Stimulated activated naive CD8-positive, alpha-beta T cell treated with anti-CD3 and anti-CD28 coated beads, Interleukin-15, amount 100 ng/mL, for 72 hours (primary cell): ENCODE data around the gene NR1H3.
A peak's percentile ranks its signal among the peaks of the same experiment; 100 is the strongest.

Experiments
- ATAC-seq: fragments of 150-1000 bp; cut with Tn5 transposase; 2 replicates; pipeline ENCODE4 v1.10.0; 2021; ENCODE audit warnings: mild to moderate bottlenecking, moderate library complexity
- DNase-seq, 2 donors: peaks; one replicate each; pipeline ENCODE4 v3.0.0; 2021 to 2022
- H3K27ac Mint-ChIP-seq, 2 donors: one replicate each; pipeline ENCODE4 v1.8.0; 2022; ENCODE audit warnings: mild to moderate bottlenecking in 2 of 2, mixed read lengths in 2 of 2, moderate library complexity in 2 of 2
- H3K27me3 Mint-ChIP-seq: one replicate; pipeline ENCODE4 v1.8.0; 2022; ENCODE audit warnings: mixed read lengths
- H3K4me1 Mint-ChIP-seq: one replicate; pipeline ENCODE4 v1.8.0; 2022; ENCODE audit warnings: mild to moderate bottlenecking, mixed read lengths
- H3K4me3 Mint-ChIP-seq, 2 donors: one replicate each; pipeline ENCODE4 v1.8.0; 2022; ENCODE audit warnings: mild to moderate bottlenecking in 2 of 2, mixed read lengths in 2 of 2, moderate library complexity in 1 of 2
- H3K9me3 Mint-ChIP-seq, 2 donors: one replicate each; pipeline ENCODE4 v1.8.0; 2022; ENCODE audit warnings: mixed read lengths in 2 of 2

Gene NR1H3

GRCh38 chr11:47235163-47235562, 22.6 kb upstream of the NR1H3 start:
- Mint-ChIP-seq H3K4me1 (peaks cover 55% of the 10 kb centered on the region), H3K4me3 (peak overlapping the region; percentile 43 to 64), H3K9me3 (no peaks in the 10 kb centered on the region), H3K27me3 (no peaks in the 10 kb centered on the region), H3K27ac (peak overlapping the region in 1 of 2 donors; percentile 92)
- ATAC-seq (peak; percentile 21), DNase-seq (no peak)

GRCh38 chr11:47236482-47236881, 21.3 kb upstream of the NR1H3 start:
- DNase-seq (no peak), ATAC-seq (no peak)
- Mint-ChIP-seq H3K4me1 (peaks cover 57% of the 10 kb centered on the region), H3K9me3 (no peaks in the 10 kb centered on the region), H3K4me3 (no peak overlapping the region), H3K27me3 (no peaks in the 10 kb centered on the region), H3K27ac (peak overlapping the region in 1 of 2 donors; percentile 69)

- H3K4me3 Mint-ChIP-seq = no peak overlapping the region
- H3K27ac Mint-ChIP-seq = peak overlapping the region in 1 of 2 donors; percentile 84
These were observed 17.9 kb upstream of the NR1H3 start for GRCh38 chr11:47239852-47240251.

GRCh38 chr11:47241841-47242301, 15.9 kb upstream of the NR1H3 start:
- Mint-ChIP-seq H3K27ac (peak overlapping the region; percentile 59 to 86), H3K4me3 (no peak overlapping the region), H3K9me3 (no peaks in the 10 kb centered on the region), H3K4me1 (peaks cover 34% of the 10 kb centered on the region), H3K27me3 (no peaks in the 10 kb centered on the region)
- DNase-seq (no peak), ATAC-seq (peak; percentile 64)

More at GRCh38 chr11:47239852-47240251, 17.9 kb upstream of the NR1H3 start:
- Mint-ChIP-seq H3K4me1 (peaks cover 49% of the 10 kb centered on the region), H3K9me3 (no peaks in the 10 kb centered on the region), H3K27me3 (no peaks in the 10 kb centered on the region)
- ATAC-seq = no peak
- DNase-seq = no peak

- DNase-seq = no peak
- Mint-ChIP-seq H3K9me3 (no peaks in the 10 kb centered on the region), H3K27me3 (no peaks in the 10 kb centered on the region), H3K4me1 (peaks cover 37% of the 10 kb centered on the region), H3K27ac (peak overlapping the region in 1 of 2 donors; percentile 86), H3K4me3 (no peak overlapping the region)
- peak; percentile 14 for ATAC-seq
These were observed 15.1 kb upstream of the NR1H3 start for GRCh38 chr11:47242596-47243192.

- DNase-seq (no peak), ATAC-seq (no peak)
- no peaks in the 10 kb centered on the region for H3K27me3 Mint-ChIP-seq
- H3K9me3 Mint-ChIP-seq = no peaks in the 10 kb centered on the region
- H3K4me1 Mint-ChIP-seq = peaks cover 38% of the 10 kb centered on the region
- H3K27ac Mint-ChIP-seq = peak overlapping the region in 1 of 2 donors; percentile 93
- H3K4me3 Mint-ChIP-seq = peak overlapping the region in 1 of 2 donors; percentile 9
These were observed 14.3 kb upstream of the NR1H3 start for GRCh38 chr11:47243454-47243853.

- Mint-ChIP-seq H3K4me1 (peaks cover 36% of the 10 kb centered on the region), H3K27me3 (no peaks in the 10 kb centered on the region), H3K9me3 (no peaks in the 10 kb centered on the region), H3K27ac (peak overlapping the region; percentile 22 to 85), H3K4me3 (no peak overlapping the region)
- DNase-seq (no peak), ATAC-seq (no peak)
These were observed 13.1 kb upstream of the NR1H3 start for GRCh38 chr11:47244448-47245350.

GRCh38 chr11:47245611-47246357, 12.0 kb upstream of the NR1H3 start:
- Mint-ChIP-seq H3K4me3 (no peak overlapping the region), H3K27ac (peak overlapping the region in 1 of 2 donors; percentile 82), H3K27me3 (no peaks in the 10 kb centered on the region), H3K4me1 (peaks cover 33% of the 10 kb centered on the region), H3K9me3 (no peaks in the 10 kb centered on the region)
- ATAC-seq (no peak), DNase-seq (no peak)

GRCh38 chr11:47247502-47247901, 10.3 kb upstream of the NR1H3 start:
- peak overlapping the region; percentile 89 to 98 for H3K4me3 Mint-ChIP-seq
- H3K27me3 Mint-ChIP-seq = no peaks in the 10 kb centered on the region
- no peaks in the 10 kb centered on the region for H3K9me3 Mint-ChIP-seq
- peaks cover 21% of the 10 kb centered on the region for H3K4me1 Mint-ChIP-seq
- no peak for ATAC-seq
- peak overlapping the region in 1 of 2 donors; percentile 63 for H3K27ac Mint-ChIP-seq
- DNase-seq = no peak

- Mint-ChIP-seq H3K4me3 (peak overlapping the region; percentile 89 to 98), H3K27me3 (no peaks in the 10 kb centered on the region), H3K9me3 (no peaks in the 10 kb centered on the region), H3K4me1 (peaks cover 21% of the 10 kb centered on the region), H3K27ac (peak overlapping the region; percentile 99)
- no peak for DNase-seq
- ATAC-seq = peak; percentile 34
These were observed 9.5 kb upstream of the NR1H3 start for GRCh38 chr11:47248304-47248663.

GRCh38 chr11:47248664-47249377, 9.0 kb upstream of the NR1H3 start, which contains the start of gene ACP2:
TSS of gene ACP2 (minus strand) at chr11:47248814. CDS start at chr11:47248789, 25 bp downstream.
- H3K9me3 Mint-ChIP-seq = no peaks in the 10 kb centered on the region
- H3K27ac Mint-ChIP-seq = peak within 1 kb of the TSS; percentile 99
- no peaks in the 10 kb centered on the region for H3K27me3 Mint-ChIP-seq
- DNase-seq (peak; percentile 90), ATAC-seq (peak; percentile 97)
- peak within 1 kb of the TSS; percentile 89 to 98 for H3K4me3 Mint-ChIP-seq
- peaks cover 22% of the 10 kb centered on the region for H3K4me1 Mint-ChIP-seq

- no peaks in the 10 kb centered on the region for H3K27me3 Mint-ChIP-seq
- ATAC-seq = no peak
- H3K27ac Mint-ChIP-seq = peak overlapping the region; percentile 99
- H3K9me3 Mint-ChIP-seq = no peaks in the 10 kb centered on the region
- peaks cover 24% of the 10 kb centered on the region for H3K4me1 Mint-ChIP-seq
- peak overlapping the region; percentile 89 to 98 for H3K4me3 Mint-ChIP-seq
- no peak for DNase-seq
These were observed 8.4 kb upstream of the NR1H3 start for GRCh38 chr11:47249378-47249715.

- H3K9me3 Mint-ChIP-seq = no peaks in the 10 kb centered on the region
- H3K27ac Mint-ChIP-seq = no peak overlapping the region
- H3K4me3 Mint-ChIP-seq = no peak overlapping the region
- peaks cover 27% of the 10 kb centered on the region for H3K4me1 Mint-ChIP-seq
- DNase-seq (no peak), ATAC-seq (no peak)
- no peaks in the 10 kb centered on the region for H3K27me3 Mint-ChIP-seq
These were observed 6.0 kb upstream of the NR1H3 start for GRCh38 chr11:47251751-47252150.

GRCh38 chr11:47253660-47254059, 4.1 kb upstream of the NR1H3 start:
- no peak overlapping the region for H3K27ac Mint-ChIP-seq
- no peak for ATAC-seq

GRCh38 chr11:47254386-47254785, 3.4 kb upstream of the NR1H3 start:
- H3K4me3 Mint-ChIP-seq = no peak overlapping the region
- ATAC-seq (no peak), DNase-seq (no peak)
- H3K27ac Mint-ChIP-seq = peak overlapping the region in 1 of 2 donors; percentile 64
- H3K9me3 Mint-ChIP-seq = no peaks in the 10 kb centered on the region
- H3K4me1 Mint-ChIP-seq = peaks cover 32% of the 10 kb centered on the region
- no peaks in the 10 kb centered on the region for H3K27me3 Mint-ChIP-seq

More at GRCh38 chr11:47253660-47254059, 4.1 kb upstream of the NR1H3 start:
- peaks cover 27% of the 10 kb centered on the region for H3K4me1 Mint-ChIP-seq
- H3K27me3 Mint-ChIP-seq = no peaks in the 10 kb centered on the region
- H3K9me3 Mint-ChIP-seq = no peaks in the 10 kb centered on the region
- no peak for DNase-seq
- no peak overlapping the region for H3K4me3 Mint-ChIP-seq
